ENCODE results near the gene SPTB.

DNA sequence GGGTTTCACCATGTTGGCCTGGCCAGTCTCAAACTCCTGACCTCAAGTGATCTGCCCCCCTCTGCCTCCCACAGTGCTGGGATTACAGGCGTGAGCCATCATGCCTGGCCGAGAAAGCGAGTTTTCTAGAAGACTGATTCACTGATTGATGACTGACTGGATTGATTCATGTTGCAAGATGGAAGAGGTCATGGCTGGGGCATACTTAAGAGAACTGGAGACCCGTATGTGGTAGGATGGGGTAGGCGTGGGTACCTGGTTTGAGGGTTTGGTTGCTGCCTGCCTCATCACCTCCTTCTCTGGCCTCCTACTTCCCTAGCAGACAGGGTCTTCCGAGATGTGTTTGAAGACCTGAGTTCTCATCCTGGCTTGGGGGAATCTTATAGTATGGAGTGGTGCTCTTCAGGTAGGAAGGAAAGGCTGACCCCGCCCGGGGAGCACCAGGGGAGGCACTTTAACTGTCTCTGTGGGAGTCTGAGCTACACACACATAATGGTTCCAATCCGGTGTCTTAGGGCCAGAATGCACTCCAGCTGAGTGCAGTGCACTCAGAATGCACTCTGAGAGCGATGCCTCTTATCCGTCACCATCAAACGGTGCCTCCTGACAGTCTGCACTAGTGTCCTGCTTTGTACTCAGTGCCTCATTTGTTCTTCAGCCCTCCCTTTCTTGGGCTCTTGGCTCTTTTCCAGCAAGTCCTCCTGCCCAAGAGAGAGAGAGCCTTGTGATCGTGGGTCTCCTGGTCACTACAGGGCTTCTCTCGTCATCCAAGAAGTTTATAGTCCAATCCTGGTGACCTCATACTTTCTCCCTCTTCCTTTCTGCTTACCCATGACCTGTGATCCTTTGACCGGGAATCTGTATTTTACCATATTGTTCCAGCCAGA lies 155.8 kb downstream of the SPTB start:
- TF ChIP-seq, protein P1, sequence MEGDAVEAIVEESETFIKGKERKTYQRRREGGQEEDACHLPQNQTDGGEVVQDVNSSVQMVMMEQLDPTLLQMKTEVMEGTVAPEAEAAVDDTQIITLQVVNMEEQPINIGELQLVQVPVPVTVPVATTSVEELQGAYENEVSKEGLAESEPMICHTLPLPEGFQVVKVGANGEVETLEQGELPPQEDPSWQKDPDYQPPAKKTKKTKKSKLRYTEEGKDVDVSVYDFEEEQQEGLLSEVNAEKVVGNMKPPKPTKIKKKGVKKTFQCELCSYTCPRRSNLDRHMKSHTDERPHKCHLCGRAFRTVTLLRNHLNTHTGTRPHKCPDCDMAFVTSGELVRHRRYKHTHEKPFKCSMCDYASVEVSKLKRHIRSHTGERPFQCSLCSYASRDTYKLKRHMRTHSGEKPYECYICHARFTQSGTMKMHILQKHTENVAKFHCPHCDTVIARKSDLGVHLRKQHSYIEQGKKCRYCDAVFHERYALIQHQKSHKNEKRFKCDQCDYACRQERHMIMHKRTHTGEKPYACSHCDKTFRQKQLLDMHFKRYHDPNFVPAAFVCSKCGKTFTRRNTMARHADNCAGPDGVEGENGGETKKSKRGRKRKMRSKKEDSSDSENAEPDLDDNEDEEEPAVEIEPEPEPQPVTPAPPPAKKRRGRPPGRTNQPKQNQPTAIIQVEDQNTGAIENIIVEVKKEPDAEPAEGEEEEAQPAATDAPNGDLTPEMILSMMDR (conservative IDR thresholded peaks at IDR 0.05; ENCODE audit: low read depth, low read length): no peak
- TF ChIP-seq EZH2 (IDR thresholded peaks at IDR 0.05; ENCODE audit: borderline replicate concordance, low read depth, low read length, poor library complexity, severe bottlenecking): no peak
